Measurements from ENCODE around the gene TACSTD2.
"Not testable (repeated sequence)": the region's sequence is repeated elsewhere in the genome, so short reads cannot be mapped to it uniquely, and the experiment has no call there.

The TACSTD2 gene

GRCh38 chr1:58555393-58555792 lies 21.7 kb downstream of the TACSTD2 start:
- Mint-ChIP-seq H3K27me3 (peaks cover 50% of the 10 kb centered on the region), H3K27ac (no peak overlapping the region), H3K36me3 (no peaks in the 10 kb centered on the region)

GRCh38 chr1:58551186-58552140 lies 25.6 kb downstream of the TACSTD2 start:
- Mint-ChIP-seq H3K4me3 (no peak overlapping the region), H3K9me3 (no peaks in the 10 kb centered on the region), H3K27ac (no peak overlapping the region), H3K27me3 (peaks cover 30% of the 10 kb centered on the region), H3K36me3 (no peaks in the 10 kb centered on the region), H3K4me1 (peaks cover 6% of the 10 kb centered on the region)
- ATAC-seq, result no peak

More at GRCh38 chr1:58555393-58555792, 21.7 kb downstream of the TACSTD2 start:
- Mint-ChIP-seq H3K4me1 (no peaks in the 10 kb centered on the region), H3K4me3 (no peak overlapping the region), H3K9me3 (no peaks in the 10 kb centered on the region)
- no peak for ATAC-seq

GRCh38 chr1:58549291-58549690 lies 27.8 kb downstream of the TACSTD2 start:
- Mint-ChIP-seq H3K27me3 (peaks cover 18% of the 10 kb centered on the region), H3K4me1 (peaks cover 19% of the 10 kb centered on the region), H3K27ac (peak overlapping the region; percentile 53)
- not testable (repeated sequence) for H3K9me3 Mint-ChIP-seq, ATAC-seq, H3K36me3 Mint-ChIP-seq, H3K4me3 Mint-ChIP-seq

- ATAC-seq, result no peak
- Mint-ChIP-seq H3K9me3 (no peaks in the 10 kb centered on the region), H3K4me3 (no peak overlapping the region), H3K4me1 (peaks cover 23% of the 10 kb centered on the region), H3K27ac (peak overlapping the region; percentile 53), H3K27me3 (peaks cover 16% of the 10 kb centered on the region), H3K36me3 (no peaks in the 10 kb centered on the region)
Observed at GRCh38 chr1:58548371-58548770, 28.7 kb downstream of the TACSTD2 start.

- Mint-ChIP-seq H3K27ac (peak within 1 kb of the TSS; percentile 99), H3K4me1 (peaks cover 26% of the 10 kb centered on the region), H3K4me3 (peak within 1 kb of the TSS; percentile 90), H3K27me3 (peaks cover 11% of the 10 kb centered on the region), H3K36me3 (no peaks in the 10 kb centered on the region), H3K9me3 (no peaks in the 10 kb centered on the region)
- ATAC-seq, result peak; percentile 97
Observed at GRCh38 chr1:58546520-58547308, 30.3 kb downstream of the TACSTD2 start, which contains the start of gene OMA1. Gene OMA1, minus strand, starts transcription at chr1:58546726. Its CDS starts 7,432 bp downstream, at chr1:58539294.

GRCh38 chr1:58545591-58546519 lies 31.2 kb downstream of the TACSTD2 start:
- H3K27ac Mint-ChIP-seq, result peak overlapping the region; percentile 99
- H3K27me3 Mint-ChIP-seq, result peaks cover 10% of the 10 kb centered on the region
- peaks cover 26% of the 10 kb centered on the region for H3K4me1 Mint-ChIP-seq
- H3K9me3 Mint-ChIP-seq, result no peaks in the 10 kb centered on the region
- ATAC-seq, result peak; percentile 88
- no peaks in the 10 kb centered on the region for H3K36me3 Mint-ChIP-seq
- H3K4me3 Mint-ChIP-seq, result peak overlapping the region; percentile 90

GRCh38 chr1:58543260-58543659 lies 33.8 kb downstream of the TACSTD2 start:
- Mint-ChIP-seq H3K36me3 (no peaks in the 10 kb centered on the region), H3K27ac (no peak overlapping the region), H3K4me3 (no peak overlapping the region), H3K4me1 (peaks cover 26% of the 10 kb centered on the region), H3K9me3 (no peaks in the 10 kb centered on the region), H3K27me3 (no peaks in the 10 kb centered on the region)
- ATAC-seq, result no peak

GRCh38 chr1:58539553-58539952 lies 37.5 kb downstream of the TACSTD2 start:
- Mint-ChIP-seq H3K4me3 (no peak overlapping the region), H3K27me3 (no peaks in the 10 kb centered on the region)

GRCh38 chr1:58538821-58539220 lies 38.2 kb downstream of the TACSTD2 start:
- Mint-ChIP-seq H3K4me3 (no peak overlapping the region), H3K36me3 (peaks cover 5% of the 10 kb centered on the region), H3K9me3 (no peaks in the 10 kb centered on the region), H3K27me3 (no peaks in the 10 kb centered on the region), H3K27ac (no peak overlapping the region), H3K4me1 (peaks cover 7% of the 10 kb centered on the region)
- no peak for ATAC-seq

More at GRCh38 chr1:58539553-58539952, 37.5 kb downstream of the TACSTD2 start:
- H3K4me1 Mint-ChIP-seq, result peaks cover 7% of the 10 kb centered on the region
- peaks cover 5% of the 10 kb centered on the region for H3K36me3 Mint-ChIP-seq
- no peak overlapping the region for H3K27ac Mint-ChIP-seq
- no peak for ATAC-seq
- no peaks in the 10 kb centered on the region for H3K9me3 Mint-ChIP-seq

GRCh38 chr1:58531842-58532241 lies 45.2 kb downstream of the TACSTD2 start:
- not testable (repeated sequence) for H3K9me3 Mint-ChIP-seq, H3K4me1 Mint-ChIP-seq, H3K4me3 Mint-ChIP-seq, H3K27ac Mint-ChIP-seq, ATAC-seq, H3K27me3 Mint-ChIP-seq, H3K36me3 Mint-ChIP-seq

GRCh38 chr1:58529284-58529683 lies 47.8 kb downstream of the TACSTD2 start:
- Mint-ChIP-seq H3K36me3 (peaks cover 20% of the 10 kb centered on the region), H3K4me1 (peaks cover 6% of the 10 kb centered on the region), H3K27ac (no peak overlapping the region), H3K9me3 (no peaks in the 10 kb centered on the region), H3K4me3 (no peak overlapping the region), H3K27me3 (no peaks in the 10 kb centered on the region)
- no peak for ATAC-seq

- H3K27me3 Mint-ChIP-seq, result no peaks in the 10 kb centered on the region
- no peaks in the 10 kb centered on the region for H3K9me3 Mint-ChIP-seq
- ATAC-seq, result no peak
- H3K36me3 Mint-ChIP-seq, result peaks cover 24% of the 10 kb centered on the region
- no peak overlapping the region for H3K4me3 Mint-ChIP-seq
- no peak overlapping the region for H3K27ac Mint-ChIP-seq
- peaks cover 6% of the 10 kb centered on the region for H3K4me1 Mint-ChIP-seq
Observed at GRCh38 chr1:58528518-58528917, 48.5 kb downstream of the TACSTD2 start.

Data from stimulated activated memory B cell treated with anti-CD40 and anti-IgM and Interleukin-4, amounts not matched to agents 10 μg/mL and 1 μg/mL and 100 μg/mL, for 72 hours (primary cell).